ENCODE results near the gene MLST8. TPM values are rescaled to one million over a fixed set of nuclear protein-coding genes. Genes with fewer than 3 reads are reported as not detected.

Gene MLST8
- total RNA-seq, 2 donors from 2014 or later = 32.4 to 59.0 TPM

DNA sequence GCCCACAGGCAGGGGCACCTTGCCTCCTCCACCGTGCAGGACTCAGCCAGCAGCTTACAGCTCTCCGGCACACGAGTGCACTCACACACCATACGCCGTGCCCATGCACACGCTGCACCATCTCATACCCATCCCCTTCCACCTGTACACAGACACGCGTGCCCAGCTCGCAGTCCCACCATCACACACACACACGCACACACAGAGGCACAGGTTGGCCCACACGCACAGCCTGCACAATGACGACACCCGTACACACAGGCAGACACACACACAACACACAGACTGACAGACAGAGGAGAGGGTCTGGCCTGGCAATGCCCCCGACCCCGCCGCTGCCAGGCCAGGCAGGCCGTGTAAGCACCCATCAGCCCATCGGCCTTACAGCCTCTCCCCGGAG, 20.9 kb upstream of the MLST8 start:
- Histone ChIP-seq H3K27ac (no peak overlapping the region), H3K27me3 (no peaks in the 10 kb centered on the region), H3K4me1 (no peaks in the 10 kb centered on the region), H3K9me3 (no peaks in the 10 kb centered on the region), H3K4me3 (no peak overlapping the region), H3K36me3 (replicated peaks in 1 of 2; ENCODE audit: insufficient read depth in 1 of 2, low read depth in 2 of 2) (no peaks in the 10 kb centered on the region)
- TF ChIP-seq POLR2A (IDR thresholded peaks at IDR 0.05) = no peak
- TF ChIP-seq, protein P1, sequence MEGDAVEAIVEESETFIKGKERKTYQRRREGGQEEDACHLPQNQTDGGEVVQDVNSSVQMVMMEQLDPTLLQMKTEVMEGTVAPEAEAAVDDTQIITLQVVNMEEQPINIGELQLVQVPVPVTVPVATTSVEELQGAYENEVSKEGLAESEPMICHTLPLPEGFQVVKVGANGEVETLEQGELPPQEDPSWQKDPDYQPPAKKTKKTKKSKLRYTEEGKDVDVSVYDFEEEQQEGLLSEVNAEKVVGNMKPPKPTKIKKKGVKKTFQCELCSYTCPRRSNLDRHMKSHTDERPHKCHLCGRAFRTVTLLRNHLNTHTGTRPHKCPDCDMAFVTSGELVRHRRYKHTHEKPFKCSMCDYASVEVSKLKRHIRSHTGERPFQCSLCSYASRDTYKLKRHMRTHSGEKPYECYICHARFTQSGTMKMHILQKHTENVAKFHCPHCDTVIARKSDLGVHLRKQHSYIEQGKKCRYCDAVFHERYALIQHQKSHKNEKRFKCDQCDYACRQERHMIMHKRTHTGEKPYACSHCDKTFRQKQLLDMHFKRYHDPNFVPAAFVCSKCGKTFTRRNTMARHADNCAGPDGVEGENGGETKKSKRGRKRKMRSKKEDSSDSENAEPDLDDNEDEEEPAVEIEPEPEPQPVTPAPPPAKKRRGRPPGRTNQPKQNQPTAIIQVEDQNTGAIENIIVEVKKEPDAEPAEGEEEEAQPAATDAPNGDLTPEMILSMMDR (IDR thresholded peaks at IDR 0.05) = no peak
- DNase-seq (no peak), ATAC-seq (no peak)
- 86 to 90% methylated on average over 15 to 19 of the region's 19 CpGs for WGBS, 2 donors
- intact Hi-C loops (cut with DNase I) = no loop called here

DNA sequence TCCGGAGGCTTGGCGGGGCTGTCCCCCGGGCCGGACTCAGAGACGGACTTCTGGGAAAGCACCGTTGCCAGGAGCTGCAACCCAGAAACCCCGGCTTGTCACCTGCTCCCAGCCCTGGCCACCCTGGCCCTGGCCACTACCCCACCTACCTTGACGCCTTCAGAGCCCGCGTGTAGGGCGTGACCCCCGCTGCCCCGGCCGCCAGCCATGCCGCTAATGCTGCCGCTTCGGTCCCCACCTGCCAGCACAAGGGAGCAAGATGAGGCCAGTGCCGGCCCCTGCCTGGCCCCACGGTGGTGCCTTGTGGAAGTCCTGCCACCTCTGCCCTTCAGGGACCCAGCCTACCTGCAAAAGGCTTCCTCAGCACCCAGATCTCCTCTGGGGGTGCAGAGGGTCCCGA, 20.3 kb upstream of the MLST8 start:
- Histone ChIP-seq H3K27me3 (no peaks in the 10 kb centered on the region), H3K9me3 (no peaks in the 10 kb centered on the region), H3K4me1 (no peaks in the 10 kb centered on the region), H3K27ac (no peak overlapping the region), H3K4me3 (no peak overlapping the region), H3K36me3 (replicated peaks in 1 of 2; ENCODE audit: insufficient read depth in 1 of 2, low read depth in 2 of 2) (no peaks in the 10 kb centered on the region)
- TF ChIP-seq, protein P1 (IDR thresholded peaks at IDR 0.05) = no peak
- no peak for TF ChIP-seq POLR2A (IDR thresholded peaks at IDR 0.05)
- intact Hi-C loops (cut with DNase I) = no loop called here
- ATAC-seq (no peak), DNase-seq (no peak)
- WGBS, 2 donors = 76% methylated on average over 20 of the region's 20 CpGs; no CpG with 5 or more reads in 1 of the 2 donors

DNA sequence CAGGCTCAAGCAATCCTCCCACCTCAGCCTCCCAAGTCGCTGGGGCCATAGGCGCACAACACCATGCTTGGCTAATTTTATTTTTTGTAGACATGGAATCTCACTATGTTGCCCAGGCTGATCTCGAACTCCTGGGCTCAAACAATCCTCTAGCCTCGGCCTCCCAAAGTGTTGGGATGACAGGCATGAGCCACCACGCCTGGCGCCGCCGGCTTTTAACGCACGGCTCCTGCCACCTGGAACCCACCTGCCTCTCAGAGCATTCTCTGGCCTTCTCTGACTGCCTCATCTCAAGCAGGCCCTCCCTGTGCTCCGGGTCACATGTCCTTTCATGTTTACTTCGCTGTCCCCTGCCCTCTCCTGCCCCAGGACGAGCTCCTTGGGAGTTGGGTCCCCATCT, 19.2 kb upstream of the MLST8 start:
- intact Hi-C loops (cut with DNase I) = no loop called here
- no peak for ATAC-seq

DNA sequence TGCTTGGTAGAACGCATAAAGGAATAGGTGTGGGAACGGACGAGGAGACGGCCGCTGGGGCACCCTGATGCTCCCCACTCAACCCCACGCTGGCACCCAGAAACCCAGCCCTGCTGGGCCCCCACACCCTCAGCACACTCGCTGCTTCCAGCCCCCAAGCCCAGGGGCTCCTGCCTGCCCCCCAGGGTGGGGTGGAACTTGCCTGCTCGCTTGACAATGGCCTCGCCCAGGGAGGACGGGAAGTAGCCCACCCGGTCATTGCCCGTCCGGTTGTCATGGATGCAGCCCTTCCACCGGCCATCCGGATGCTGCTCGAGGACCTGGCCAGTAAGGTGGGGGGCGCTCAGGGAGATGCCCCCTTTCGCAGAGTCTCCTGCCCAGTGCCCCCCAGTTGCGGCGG, 18.7 kb upstream of the MLST8 start:
- 92 to 97% methylated on average over 6 to 13 of the region's 20 CpGs for WGBS, 2 donors
- DNase-seq (no peak), ATAC-seq (no peak)
- no peaks in the 10 kb centered on the region for H3K36me3 ChIP-seq (replicated peaks in 1 of 2; ENCODE audit: insufficient read depth in 1 of 2, low read depth in 2 of 2)
- no peaks in the 10 kb centered on the region for H3K4me1 ChIP-seq
- no peaks in the 10 kb centered on the region for H3K27me3 ChIP-seq
- intact Hi-C loops (cut with DNase I) = no loop called here
- TF ChIP-seq POLR2A (IDR thresholded peaks at IDR 0.05) = no peak
- TF ChIP-seq, protein P1 (IDR thresholded peaks at IDR 0.05) = no peak
- H3K9me3 ChIP-seq = no peaks in the 10 kb centered on the region
- H3K27ac ChIP-seq = no peak overlapping the region
- H3K4me3 ChIP-seq = no peak overlapping the region

More for the DNA sequence above, 19.2 kb upstream of the MLST8 start:
- H3K27ac ChIP-seq = no peak overlapping the region
- H3K27me3 ChIP-seq = no peaks in the 10 kb centered on the region
- DNase-seq = no peak
- 91 to 96% methylated on average over 12 to 13 of the region's 13 CpGs for WGBS, 2 donors
- no peak for TF ChIP-seq POLR2A (IDR thresholded peaks at IDR 0.05)
- TF ChIP-seq, protein P1 (IDR thresholded peaks at IDR 0.05) = no peak
- no peaks in the 10 kb centered on the region for H3K4me1 ChIP-seq
- H3K36me3 ChIP-seq (replicated peaks in 1 of 2; ENCODE audit: insufficient read depth in 1 of 2, low read depth in 2 of 2) = no peaks in the 10 kb centered on the region
- no peaks in the 10 kb centered on the region for H3K9me3 ChIP-seq
- no peak overlapping the region for H3K4me3 ChIP-seq

DNA sequence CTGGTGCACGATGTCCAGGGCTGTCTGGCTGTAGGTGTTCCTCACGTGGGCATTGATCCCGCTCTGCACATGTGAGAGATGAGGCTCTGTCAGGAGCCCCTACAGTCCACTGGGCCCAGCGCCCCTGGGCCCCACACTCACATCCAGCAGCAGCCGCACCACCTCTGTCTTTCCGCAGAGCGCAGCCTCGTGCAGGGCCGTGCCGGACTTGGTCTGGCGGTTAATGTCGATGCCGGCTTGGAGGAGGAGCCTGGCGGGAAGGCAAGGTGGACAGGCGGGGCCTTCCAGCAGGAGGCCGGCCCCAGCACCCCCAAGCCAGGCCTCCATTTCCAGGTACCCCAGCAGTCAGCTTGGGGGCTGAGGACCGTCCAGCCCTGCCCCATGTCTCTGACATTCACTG, 18.0 kb upstream of the MLST8 start:
- no peak for DNase-seq
- Histone ChIP-seq H3K27me3 (no peaks in the 10 kb centered on the region), H3K27ac (no peak overlapping the region), H3K4me3 (no peak overlapping the region), H3K4me1 (no peaks in the 10 kb centered on the region), H3K36me3 (replicated peaks in 1 of 2; ENCODE audit: insufficient read depth in 1 of 2, low read depth in 2 of 2) (no peaks in the 10 kb centered on the region), H3K9me3 (no peaks in the 10 kb centered on the region)
- TF ChIP-seq, protein P1 (IDR thresholded peaks at IDR 0.05) = no peak
- no peak for TF ChIP-seq POLR2A (IDR thresholded peaks at IDR 0.05)
- 71 to 77% methylated on average over 12 to 15 of the region's 17 CpGs for WGBS, 2 donors
- ATAC-seq = no peak
- intact Hi-C loops (cut with DNase I) = no loop called here

All from body of pancreas (tissue), 4 donors.